ENCODE results near the gene RASAL2. TPM values are rescaled to one million over a fixed set of nuclear protein-coding genes. Genes with fewer than 3 reads are reported as not detected.

RASAL2 gene
- total and polyA plus RNA-seq, 2 donors (not counting 1 experiment from before 2014, with no cell fraction given) = 11.9 to 21.8 TPM

DNA sequence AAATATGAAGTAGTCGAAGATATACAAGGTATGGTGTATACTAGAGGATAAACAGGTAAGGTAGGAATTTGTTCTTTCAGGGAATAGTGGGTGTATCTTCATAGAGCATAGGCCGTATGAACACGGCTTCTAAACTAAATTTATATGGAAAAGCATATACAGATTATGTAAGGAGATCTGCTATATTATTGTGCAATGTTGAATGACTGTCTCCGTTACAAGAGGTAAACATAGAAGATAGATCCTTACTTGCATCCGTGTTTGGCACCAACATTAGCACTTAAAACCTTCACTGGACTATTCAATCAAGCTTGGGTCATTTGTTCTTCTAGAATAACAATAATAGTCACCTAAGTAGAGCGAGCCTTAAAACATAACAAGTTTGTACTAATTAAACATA, 357.0 kb downstream of the RASAL2 start:
- no peak overlapping the region for H2AFZ ChIP-seq (ENCODE audit: low read length)
- H3K79me2 ChIP-seq (ENCODE audit: control insufficient read depth, insufficient read depth, low read length) = no peaks in the 10 kb centered on the region
- TF ChIP-seq EZH2 (IDR thresholded peaks at IDR 0.05; ENCODE audit: low read length, missing control alignments) = no peak
- TF ChIP-seq, protein P1, sequence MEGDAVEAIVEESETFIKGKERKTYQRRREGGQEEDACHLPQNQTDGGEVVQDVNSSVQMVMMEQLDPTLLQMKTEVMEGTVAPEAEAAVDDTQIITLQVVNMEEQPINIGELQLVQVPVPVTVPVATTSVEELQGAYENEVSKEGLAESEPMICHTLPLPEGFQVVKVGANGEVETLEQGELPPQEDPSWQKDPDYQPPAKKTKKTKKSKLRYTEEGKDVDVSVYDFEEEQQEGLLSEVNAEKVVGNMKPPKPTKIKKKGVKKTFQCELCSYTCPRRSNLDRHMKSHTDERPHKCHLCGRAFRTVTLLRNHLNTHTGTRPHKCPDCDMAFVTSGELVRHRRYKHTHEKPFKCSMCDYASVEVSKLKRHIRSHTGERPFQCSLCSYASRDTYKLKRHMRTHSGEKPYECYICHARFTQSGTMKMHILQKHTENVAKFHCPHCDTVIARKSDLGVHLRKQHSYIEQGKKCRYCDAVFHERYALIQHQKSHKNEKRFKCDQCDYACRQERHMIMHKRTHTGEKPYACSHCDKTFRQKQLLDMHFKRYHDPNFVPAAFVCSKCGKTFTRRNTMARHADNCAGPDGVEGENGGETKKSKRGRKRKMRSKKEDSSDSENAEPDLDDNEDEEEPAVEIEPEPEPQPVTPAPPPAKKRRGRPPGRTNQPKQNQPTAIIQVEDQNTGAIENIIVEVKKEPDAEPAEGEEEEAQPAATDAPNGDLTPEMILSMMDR (conservative IDR thresholded peaks at IDR 0.05 in 1 of 2, IDR thresholded peaks at IDR 0.05 in 1 of 2; ENCODE audit: low read depth in 1 of 2, low read length in 2 of 2) = no peak
- no peaks in the 10 kb centered on the region for H3K27me3 ChIP-seq (ENCODE audit: control insufficient read depth, insufficient read depth, low read length)
- no peak overlapping the region for H3K4me3 ChIP-seq (replicated peaks in 1 of 4; ENCODE audit: control extremely low read depth in 1 of 4, insufficient read depth in 1 of 4, low read depth in 3 of 4, low read length in 4 of 4)
- peaks cover 2% of the 10 kb centered on the region for H3K36me3 ChIP-seq (ENCODE audit: control insufficient read depth, insufficient read depth, low read length)
- DNase-seq (ENCODE audit: low read depth in 2 of 2) = peak in 1 of 2 donors; percentile 26
- H4K20me1 ChIP-seq (ENCODE audit: control insufficient read depth, extremely low read depth, insufficient read depth, low read length) = no peaks in the 10 kb centered on the region
- peaks cover 4% of the 10 kb centered on the region for H3K4me1 ChIP-seq (ENCODE audit: control insufficient read depth, extremely low read depth, insufficient read depth, low read length)
- H3K4me2 ChIP-seq (ENCODE audit: extremely low read depth, insufficient read depth, low read length) = peak overlapping the region; percentile 17
- H3K9me3 ChIP-seq (ENCODE audit: control insufficient read depth, insufficient read depth, low read depth, low read length) = no peaks in the 10 kb centered on the region
- no peak overlapping the region for H3K27ac ChIP-seq (ENCODE audit: insufficient read depth, low read length)
- no peak overlapping the region for H3K9ac ChIP-seq (ENCODE audit: insufficient read depth, low read length)

DNA sequence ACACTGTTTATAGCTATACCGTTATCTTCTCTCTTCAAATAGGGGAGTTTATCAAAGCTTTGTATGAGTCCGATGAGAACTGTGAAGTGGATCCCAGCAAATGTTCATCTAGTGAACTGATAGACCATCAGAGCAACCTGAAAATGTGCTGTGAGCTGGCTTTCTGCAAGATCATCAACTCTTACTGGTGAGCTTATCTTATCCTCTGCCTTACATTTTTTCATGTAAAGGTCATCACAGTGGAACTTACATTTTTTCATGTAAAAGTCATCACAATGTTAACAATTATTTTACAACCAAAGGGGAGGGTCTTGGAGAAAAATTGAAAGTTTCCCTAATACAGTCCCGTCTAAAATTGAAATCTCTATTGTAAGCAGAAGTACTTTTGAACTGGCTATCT, 357.6 kb downstream of the RASAL2 start:
- Histone ChIP-seq H3K4me1 (ENCODE audit: control insufficient read depth, extremely low read depth, insufficient read depth, low read length) (peaks cover 4% of the 10 kb centered on the region), H3K79me2 (ENCODE audit: control insufficient read depth, insufficient read depth, low read length) (no peaks in the 10 kb centered on the region), H3K27ac (ENCODE audit: insufficient read depth, low read length) (no peak overlapping the region), H3K4me2 (ENCODE audit: extremely low read depth, insufficient read depth, low read length) (peak overlapping the region; percentile 17), H3K4me3 (replicated peaks in 1 of 4; ENCODE audit: control extremely low read depth in 1 of 4, insufficient read depth in 1 of 4, low read depth in 3 of 4, low read length in 4 of 4) (no peak overlapping the region), H4K20me1 (ENCODE audit: control insufficient read depth, extremely low read depth, insufficient read depth, low read length) (no peaks in the 10 kb centered on the region), H3K36me3 (ENCODE audit: control insufficient read depth, insufficient read depth, low read length) (peaks cover 2% of the 10 kb centered on the region), H3K9ac (ENCODE audit: insufficient read depth, low read length) (no peak overlapping the region), H3K9me3 (ENCODE audit: control insufficient read depth, insufficient read depth, low read depth, low read length) (no peaks in the 10 kb centered on the region), H3K27me3 (ENCODE audit: control insufficient read depth, insufficient read depth, low read length) (no peaks in the 10 kb centered on the region), H2AFZ (ENCODE audit: low read length) (no peak overlapping the region)
- TF ChIP-seq, protein P1 (conservative IDR thresholded peaks at IDR 0.05 in 1 of 2, IDR thresholded peaks at IDR 0.05 in 1 of 2; ENCODE audit: low read depth in 1 of 2, low read length in 2 of 2) = no peak
- no peak for TF ChIP-seq EZH2 (IDR thresholded peaks at IDR 0.05; ENCODE audit: low read length, missing control alignments)
- DNase-seq (ENCODE audit: low read depth in 2 of 2) = peak; percentile 43 to 74

DNA sequence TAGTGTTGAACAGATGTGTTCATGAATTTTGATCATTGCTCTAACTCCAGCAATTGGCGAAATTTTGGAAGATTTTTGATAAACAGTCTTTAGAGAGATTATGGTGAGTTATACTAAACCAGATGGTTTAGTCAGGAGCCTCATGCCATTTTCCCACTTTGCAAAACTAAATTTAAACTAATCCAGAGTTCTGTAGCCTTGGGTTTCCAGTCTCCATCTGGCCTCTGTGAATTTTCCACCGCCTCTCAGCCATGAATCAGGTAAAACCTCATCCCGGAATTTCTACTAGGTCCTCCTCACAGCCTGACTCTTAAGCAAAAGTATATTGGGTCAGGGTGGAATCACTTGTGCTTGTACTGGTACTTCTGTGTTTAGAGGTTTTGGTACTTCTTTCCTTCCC, 358.1 kb downstream of the RASAL2 start:
- H3K36me3 ChIP-seq (ENCODE audit: control insufficient read depth, insufficient read depth, low read length) = peaks cover 2% of the 10 kb centered on the region
- no peaks in the 10 kb centered on the region for H4K20me1 ChIP-seq (ENCODE audit: control insufficient read depth, extremely low read depth, insufficient read depth, low read length)
- DNase-seq (ENCODE audit: low read depth in 2 of 2) = no peak
- no peaks in the 10 kb centered on the region for H3K79me2 ChIP-seq (ENCODE audit: control insufficient read depth, insufficient read depth, low read length)
- no peaks in the 10 kb centered on the region for H3K27me3 ChIP-seq (ENCODE audit: control insufficient read depth, insufficient read depth, low read length)
- H3K9ac ChIP-seq (ENCODE audit: insufficient read depth, low read length) = no peak overlapping the region
- no peak overlapping the region for H3K4me3 ChIP-seq (replicated peaks in 1 of 4; ENCODE audit: control extremely low read depth in 1 of 4, insufficient read depth in 1 of 4, low read depth in 3 of 4, low read length in 4 of 4)
- H3K27ac ChIP-seq (ENCODE audit: insufficient read depth, low read length) = no peak overlapping the region
- no peaks in the 10 kb centered on the region for H3K9me3 ChIP-seq (ENCODE audit: control insufficient read depth, insufficient read depth, low read depth, low read length)
- peaks cover 4% of the 10 kb centered on the region for H3K4me1 ChIP-seq (ENCODE audit: control insufficient read depth, extremely low read depth, insufficient read depth, low read length)
- H2AFZ ChIP-seq (ENCODE audit: low read length) = no peak overlapping the region
- H3K4me2 ChIP-seq (ENCODE audit: extremely low read depth, insufficient read depth, low read length) = no peak overlapping the region
- TF ChIP-seq, protein P1 (conservative IDR thresholded peaks at IDR 0.05 in 1 of 2, IDR thresholded peaks at IDR 0.05 in 1 of 2; ENCODE audit: low read depth in 1 of 2, low read length in 2 of 2) = no peak
